GM21423 (cell line): ENCODE results near the gene IRX5.

Source experiments
- ATAC-seq: cut with Tn5 transposase; IDR thresholded peaks from one replicate; pipeline ENCODE4 v1.9.1; 2021; ENCODE audit warnings: mild to moderate bottlenecking, moderate library complexity; ENCODE audit not compliant: unreplicated experiment

IRX5 gene

GRCh38 chr16:54944002-54944401 lies 13.3 kb downstream of the IRX5 start:
- no peak for ATAC-seq

- ATAC-seq = no peak
Observed at GRCh38 chr16:54945063-54945462, 14.4 kb downstream of the IRX5 start.

GRCh38 chr16:54946909-54947308 lies 16.2 kb downstream of the IRX5 start:
- no peak for ATAC-seq

- no peak for ATAC-seq
Observed at GRCh38 chr16:54947616-54948015, 17.0 kb downstream of the IRX5 start.

- ATAC-seq = no peak
Observed at GRCh38 chr16:54952195-54952594, 21.5 kb downstream of the IRX5 start.

GRCh38 chr16:54953461-54953860 lies 22.8 kb downstream of the IRX5 start:
- ATAC-seq = no peak

- ATAC-seq = no peak
Observed at GRCh38 chr16:54954220-54954619, 23.6 kb downstream of the IRX5 start.

- ATAC-seq = no peak
Observed at GRCh38 chr16:54955757-54956156, 25.1 kb downstream of the IRX5 start.

- no peak for ATAC-seq
Observed at GRCh38 chr16:54957403-54958166, 26.9 kb downstream of the IRX5 start.

GRCh38 chr16:54962045-54962444 lies 31.4 kb downstream of the IRX5 start:
- no peak for ATAC-seq

GRCh38 chr16:54964239-54964638 lies 33.6 kb downstream of the IRX5 start:
- ATAC-seq = no peak

GRCh38 chr16:54965464-54965863 lies 34.8 kb downstream of the IRX5 start:
- no peak for ATAC-seq

GRCh38 chr16:54968011-54968410 lies 37.3 kb downstream of the IRX5 start:
- ATAC-seq = no peak

- ATAC-seq = no peak
Observed at GRCh38 chr16:54968784-54969183, 38.1 kb downstream of the IRX5 start.

GRCh38 chr16:54970016-54970415 lies 39.4 kb downstream of the IRX5 start:
- no peak for ATAC-seq

GRCh38 chr16:54974367-54974766 lies 43.7 kb downstream of the IRX5 start:
- no peak for ATAC-seq

GRCh38 chr16:54976651-54977200 lies 46.1 kb downstream of the IRX5 start:
- no peak for ATAC-seq

GRCh38 chr16:54977211-54977610 lies 46.5 kb downstream of the IRX5 start:
- no peak for ATAC-seq

- no peak for ATAC-seq
Observed at GRCh38 chr16:54980821-54981220, 50.2 kb downstream of the IRX5 start.
